HuH-7.5 (cell line): ENCODE results near the gene FER.
"Not testable (repeated sequence)": the region's sequence is repeated elsewhere in the genome, so short reads cannot be mapped to it uniquely, and the experiment has no call there.

Experiments
- DNase-seq: peaks from one replicate; pipeline ENCODE4 v3.0.0; 2011; ENCODE audit warnings: low spot score

Gene FER

GRCh38 chr5:108747111-108747773 lies 455 bp upstream of the FER start:
- no peak for DNase-seq

GRCh38 chr5:108748401-108749127 lies 867 bp downstream of the FER start:
- peak; percentile 82 for DNase-seq

- DNase-seq: peak; percentile 33
These were observed 1.6 kb downstream of the FER start for GRCh38 chr5:108749128-108749861.

GRCh38 chr5:108753331-108753730 lies 5.6 kb downstream of the FER start:
- DNase-seq: no peak

GRCh38 chr5:108753877-108754276 lies 6.2 kb downstream of the FER start:
- no peak for DNase-seq

- no peak for DNase-seq
These were observed 12.8 kb downstream of the FER start for GRCh38 chr5:108760512-108760911.

GRCh38 chr5:108762660-108763059 lies 15.0 kb downstream of the FER start:
- DNase-seq: no peak

- DNase-seq: no peak
These were observed 15.7 kb downstream of the FER start for GRCh38 chr5:108763222-108763916.

- DNase-seq: no peak
These were observed 17.9 kb downstream of the FER start for GRCh38 chr5:108765647-108766046.

GRCh38 chr5:108766916-108767315 lies 19.2 kb downstream of the FER start:
- DNase-seq: not testable (repeated sequence)

- DNase-seq: no peak
These were observed 21.7 kb downstream of the FER start for GRCh38 chr5:108769352-108769751.

- DNase-seq: no peak
These were observed 24.9 kb downstream of the FER start for GRCh38 chr5:108772626-108773025.

- no peak for DNase-seq
These were observed 25.6 kb downstream of the FER start for GRCh38 chr5:108773330-108773729.

- DNase-seq: not testable (repeated sequence)
These were observed 26.4 kb downstream of the FER start for GRCh38 chr5:108774079-108774478.

GRCh38 chr5:108777582-108777981 lies 29.9 kb downstream of the FER start:
- DNase-seq: not testable (repeated sequence)

- DNase-seq: not testable (repeated sequence)
These were observed 36.9 kb downstream of the FER start for GRCh38 chr5:108784577-108784976.

- no peak for DNase-seq
These were observed 39.2 kb downstream of the FER start for GRCh38 chr5:108786806-108787483.

- DNase-seq: no peak
These were observed 40.4 kb downstream of the FER start for GRCh38 chr5:108788142-108788541.

- no peak for DNase-seq
These were observed 45.5 kb downstream of the FER start for GRCh38 chr5:108793207-108793606.

- DNase-seq: not testable (repeated sequence)
These were observed 46.7 kb downstream of the FER start for GRCh38 chr5:108794349-108794748.

GRCh38 chr5:108797396-108797795 lies 49.7 kb downstream of the FER start:
- DNase-seq: no peak

GRCh38 chr5:108797986-108798385 lies 50.3 kb downstream of the FER start:
- DNase-seq: no peak
